ENCODE results near the gene MGMT. TPM values are rescaled to one million over a fixed set of nuclear protein-coding genes. Genes with fewer than 3 reads are reported as not detected.

MGMT gene
- total and polyA plus RNA-seq, 9 of the 15 experiments (the other 6 are each of a cell fraction or from before 2014, with no cell fraction given), result 0.03 to 0.29 (median 0.11) TPM; not detected in 4

DNA sequence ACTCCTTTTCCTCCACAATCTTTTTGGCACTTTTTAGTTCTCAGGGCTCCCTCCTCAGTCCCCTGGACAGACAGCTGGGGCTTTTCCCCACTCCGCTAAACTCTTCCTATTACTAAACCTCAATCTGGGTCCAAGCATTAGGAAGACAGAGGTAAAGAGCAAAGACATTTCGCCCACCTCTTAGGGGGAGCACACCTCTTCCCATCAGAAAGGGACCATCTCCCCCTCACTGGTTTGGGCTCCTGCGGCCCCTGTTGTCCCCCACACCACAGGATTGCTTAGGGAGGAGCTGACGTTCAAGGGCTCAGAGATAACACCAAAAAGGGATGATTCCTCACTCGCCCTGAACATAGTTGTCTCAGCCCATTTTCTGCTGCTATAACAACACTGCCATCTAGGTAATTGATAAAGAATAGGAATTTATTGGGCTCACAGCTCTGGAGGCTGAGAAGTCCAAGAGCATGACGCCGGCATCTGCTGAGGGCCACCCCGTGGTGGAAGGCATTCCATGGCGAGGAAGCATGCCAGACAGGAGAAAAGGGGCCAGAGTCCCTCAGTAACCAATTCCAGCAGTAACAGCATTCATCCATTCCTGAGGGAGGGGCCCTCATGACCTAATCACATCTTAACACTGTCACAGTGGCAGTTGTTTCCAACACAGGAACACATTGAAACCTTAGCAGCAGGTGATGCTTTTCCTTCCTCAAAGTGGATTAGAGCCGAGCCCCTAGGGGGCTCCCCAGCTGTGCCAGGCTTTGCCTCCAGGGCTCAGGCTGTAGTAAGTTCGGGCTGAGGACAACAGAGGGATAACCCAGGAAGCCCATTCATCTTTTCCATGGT lies 287.4 kb downstream of the MGMT start:
- POLR2A ChIA-PET, result interaction anchor here (0.6 kb wide), 1 partner anchor 49 kb away, joined by 3 read pairs; no protein-coding TSS in a partner anchor
- Histone ChIP-seq H3K4me2 (ENCODE audit: insufficient read depth, low read length) (no peak overlapping the region), H3K9me3 (replicated peaks; ENCODE audit: control insufficient read depth, insufficient read depth, low read depth, low read length) (no peaks in the 10 kb centered on the region), H3K36me3 (ENCODE audit: control insufficient read depth, insufficient read depth, low read length) (no peaks in the 10 kb centered on the region), H3K4me3 (no peak overlapping the region), H3K79me2 (ENCODE audit: control insufficient read depth, insufficient read depth, low read length) (no peaks in the 10 kb centered on the region), H3K9ac (ENCODE audit: insufficient read depth in 1 of 2, low read depth in 2 of 2, low read length in 2 of 2) (no peak overlapping the region), H3K9me1 (ENCODE audit: control insufficient read depth, insufficient read depth, low read length) (no peaks in the 10 kb centered on the region), H3K27me3 (ENCODE audit: control insufficient read depth in 2 of 2, insufficient read depth in 2 of 2, low read length in 2 of 2) (peaks cover 0 to 7% of the 10 kb centered on the region in 2 experiments; a peak in 2 of 5 replicates), H4K20me1 (replicated peaks; ENCODE audit: control insufficient read depth, insufficient read depth, low read length) (no peaks in the 10 kb centered on the region), H2AFZ (ENCODE audit: low read depth, low read length) (no peak overlapping the region), H3K27ac (ENCODE audit: extremely low read depth, low read depth, low read length) (no peak overlapping the region), H3K4me1 (replicated peaks in 1 of 2; ENCODE audit: control insufficient read depth in 2 of 2, insufficient read depth in 2 of 2, low read length in 2 of 2) (no peaks in the 10 kb centered on the region)
- CTCF ChIA-PET (ENCODE audit: low intra/inter-chr PET ratio), result no interaction called here
- 0% methylated on average over 7 of the region's 11 CpGs for WGBS (ENCODE audit: insufficient coverage, low coverage, missing lambda C conversion rate)
- BruUV-seq (replicated peaks), result no TSS peak
- no peak for FAIRE-seq
- DNase-seq (ENCODE audit: extremely low read depth in 1 of 4, low spot score in 3 of 4), result no peak
- intact Hi-C loops (cut with micrococcal nuclease), result no loop called here
- TF ChIP-seq BMI1 (IDR thresholded peaks at IDR 0.05; ENCODE audit: low read length), result no peak
- TF ChIP-seq, protein P1, sequence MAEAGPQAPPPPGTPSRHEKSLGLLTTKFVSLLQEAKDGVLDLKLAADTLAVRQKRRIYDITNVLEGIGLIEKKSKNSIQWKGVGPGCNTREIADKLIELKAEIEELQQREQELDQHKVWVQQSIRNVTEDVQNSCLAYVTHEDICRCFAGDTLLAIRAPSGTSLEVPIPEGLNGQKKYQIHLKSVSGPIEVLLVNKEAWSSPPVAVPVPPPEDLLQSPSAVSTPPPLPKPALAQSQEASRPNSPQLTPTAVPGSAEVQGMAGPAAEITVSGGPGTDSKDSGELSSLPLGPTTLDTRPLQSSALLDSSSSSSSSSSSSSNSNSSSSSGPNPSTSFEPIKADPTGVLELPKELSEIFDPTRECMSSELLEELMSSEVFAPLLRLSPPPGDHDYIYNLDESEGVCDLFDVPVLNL (CRISPR knock-in tag; IDR thresholded peaks at IDR 0.05; ENCODE audit: low read depth), result no peak
- no peak for TF ChIP-seq HDAC2 (IDR thresholded peaks at IDR 0.05)
- no peak for TF ChIP-seq CBX2 (IDR thresholded peaks at IDR 0.05; ENCODE audit: insufficient read depth, low read length, poor library complexity, severe bottlenecking)
- TF ChIP-seq SPI1 (IDR thresholded peaks at IDR 0.05; ENCODE audit: borderline replicate concordance, low read depth, low read length), result no peak
- no peak for TF ChIP-seq ILF3 (IDR thresholded peaks at IDR 0.05; ENCODE audit: borderline replicate concordance)
- TF ChIP-seq ZNF316 (IDR thresholded peaks at IDR 0.05), result no peak
- TF ChIP-seq SRSF3 (IDR thresholded peaks at IDR 0.05; ENCODE audit: insufficient read depth, low read length), result no peak
- TF ChIP-seq, protein P2, sequence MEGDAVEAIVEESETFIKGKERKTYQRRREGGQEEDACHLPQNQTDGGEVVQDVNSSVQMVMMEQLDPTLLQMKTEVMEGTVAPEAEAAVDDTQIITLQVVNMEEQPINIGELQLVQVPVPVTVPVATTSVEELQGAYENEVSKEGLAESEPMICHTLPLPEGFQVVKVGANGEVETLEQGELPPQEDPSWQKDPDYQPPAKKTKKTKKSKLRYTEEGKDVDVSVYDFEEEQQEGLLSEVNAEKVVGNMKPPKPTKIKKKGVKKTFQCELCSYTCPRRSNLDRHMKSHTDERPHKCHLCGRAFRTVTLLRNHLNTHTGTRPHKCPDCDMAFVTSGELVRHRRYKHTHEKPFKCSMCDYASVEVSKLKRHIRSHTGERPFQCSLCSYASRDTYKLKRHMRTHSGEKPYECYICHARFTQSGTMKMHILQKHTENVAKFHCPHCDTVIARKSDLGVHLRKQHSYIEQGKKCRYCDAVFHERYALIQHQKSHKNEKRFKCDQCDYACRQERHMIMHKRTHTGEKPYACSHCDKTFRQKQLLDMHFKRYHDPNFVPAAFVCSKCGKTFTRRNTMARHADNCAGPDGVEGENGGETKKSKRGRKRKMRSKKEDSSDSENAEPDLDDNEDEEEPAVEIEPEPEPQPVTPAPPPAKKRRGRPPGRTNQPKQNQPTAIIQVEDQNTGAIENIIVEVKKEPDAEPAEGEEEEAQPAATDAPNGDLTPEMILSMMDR (IDR thresholded peaks at IDR 0.05 in 2 of 3, conservative IDR thresholded peaks at IDR 0.05 in 1 of 3; ENCODE audit: insufficient read depth in 2 of 3, low read depth in 1 of 3, low read length in 3 of 3), result no peak
- in situ Hi-C loops (cut with MboI), result no loop called here
- no peak for ATAC-seq

All from K562 (cell line).